ENCODE data around the gene UVRAG.

Gene UVRAG

GRCh38 chr11:76044750-76045320 is 229.8 kb downstream of the UVRAG start (continued):
- TF ChIP-seq ATF2 (tag by site-specific recombination; IDR thresholded peaks at IDR 0.05; ENCODE audit: low read depth) (no peak), ZNF223 (tag by site-specific recombination; IDR thresholded peaks at IDR 0.05) (no peak), ZNF433 (tag by site-specific recombination; IDR thresholded peaks at IDR 0.05; ENCODE audit: low read depth) (no peak), GLIS1 (tag by site-specific recombination; IDR thresholded peaks at IDR 0.05) (no peak), ZNF510 (tag by site-specific recombination; IDR thresholded peaks at IDR 0.05; ENCODE audit: insufficient replicate concordance) (no peak), ZNF518A (tag by site-specific recombination; conservative IDR thresholded peaks at IDR 0.05; ENCODE audit: low read depth) (no peak), ZNF792 (tag by site-specific recombination; IDR thresholded peaks at IDR 0.05) (no peak), ZNF777 (tag by site-specific recombination; IDR thresholded peaks at IDR 0.05; ENCODE audit: borderline replicate concordance) (no peak), SCRT2 (tag by site-specific recombination; IDR thresholded peaks at IDR 0.05) (no peak), ZNF248 (tag by site-specific recombination; IDR thresholded peaks at IDR 0.05) (no peak), ZFP3 (tag by site-specific recombination; IDR thresholded peaks at IDR 0.05; ENCODE audit: low read depth) (no peak), ZBTB11 (tag by site-specific recombination; conservative IDR thresholded peaks at IDR 0.05; ENCODE audit: low read depth) (no peak)

- ChIA-PET POLR2A (no interaction called here), CTCF (interaction anchor here (0.5 kb wide), 1 partner anchor 90 kb away, joined by 3 read pairs; no protein-coding TSS in a partner anchor)
- TF ChIP-seq ZNF837 (tag by site-specific recombination; IDR thresholded peaks at IDR 0.05) (no peak), ZNF362 (tag by site-specific recombination; IDR thresholded peaks at IDR 0.05) (no peak), ZNF510 (tag by site-specific recombination; IDR thresholded peaks at IDR 0.05; ENCODE audit: insufficient replicate concordance) (no peak)
- no peak overlapping the region for H3K4me3 ChIP-seq (ENCODE audit: low read depth, low read length)
- H3K36me3 ChIP-seq (ENCODE audit: control insufficient read depth in 2 of 2, insufficient read depth in 1 of 2, low read length in 2 of 2) = peaks cover 0 to 1% of the 10 kb centered on the region in 2 experiments; a peak in 1 of 3 replicates
- H3K27ac ChIP-seq (ENCODE audit: extremely low read depth, low read depth, low read length) = no peak overlapping the region
- H3K4me1 ChIP-seq (ENCODE audit: control insufficient read depth, insufficient read depth, low read length) = no peaks in the 10 kb centered on the region
- no peaks in the 10 kb centered on the region for H3K9me3 ChIP-seq (ENCODE audit: control insufficient read depth, insufficient read depth, low read depth, low read length)
Observed at GRCh38 chr11:76047231-76047630, 232.2 kb downstream of the UVRAG start.

All from HEK293 (cell line).